GM12878 (cell line): Measurements from ENCODE around the gene HUNK.

Source experiments
- CHD2 ChIP-seq: IDR thresholded peaks from 2 replicates; pipeline ENCODE4 v1.6.1; 2011; ENCODE audit warnings: low read depth, low read length, improper control_type of control experiment, borderline replicate concordance
- CTCF ChIP-seq, 3 experiments: IDR thresholded peaks in 2 of 3; conservative IDR thresholded peaks in 1 of 3; 2 replicates each; pipeline ENCODE4 v1.5.1; 2011; ENCODE audit warnings: low read depth in 3 of 3, low read length in 3 of 3, mild to moderate bottlenecking in 3 of 3, control low read depth in 2 of 3, moderate library complexity in 2 of 3, inconsistent platforms in 1 of 3, mixed read lengths in 1 of 3; ENCODE audit not compliant: control insufficient read depth in 2 of 3, insufficient read depth in 1 of 3; ENCODE audit errors: extremely low read depth in 1 of 3
- ETV6 ChIP-seq, 2 experiments: fragments of 450-650 bp in 1 of 2; IDR thresholded peaks in 1 of 2; conservative IDR thresholded peaks in 1 of 2; 2 replicates each; pipeline ENCODE4 v1.6.1; 2014; ENCODE audit warnings: antibody characterized with exemption in 1 of 2, borderline replicate concordance in 1 of 2, low read depth in 1 of 2, mild to moderate bottlenecking in 1 of 2, moderate library complexity in 1 of 2
- FOXK2 ChIP-seq: fragments of 450-650 bp; IDR thresholded peaks from 2 replicates; pipeline ENCODE4 v1.6.1; 2017; ENCODE audit warnings: mild to moderate bottlenecking, moderate library complexity
- KAT2A ChIP-seq: conservative IDR thresholded peaks from 2 replicates; pipeline ENCODE4 v1.6.1; 2011; ENCODE audit warnings: low read depth, low read length; ENCODE audit not compliant: control insufficient read depth
- NFIC ChIP-seq: IDR thresholded peaks from 2 replicates; pipeline ENCODE4 v1.6.1; 2012; ENCODE audit warnings: low read depth, mild to moderate bottlenecking, inconsistent platforms, low read length, moderate library complexity
- NR2C2 ChIP-seq: IDR thresholded peaks from 2 replicates; pipeline ENCODE4 v1.6.1; 2011; ENCODE audit warnings: borderline replicate concordance, low read depth; ENCODE audit not compliant: control insufficient read depth, insufficient read length
- POLR2AphosphoS5 ChIP-seq: IDR thresholded peaks from 2 replicates; pipeline ENCODE4 v1.6.1; 2011; ENCODE audit warnings: mild to moderate bottlenecking, low read length, inconsistent platforms
- RBBP5 ChIP-seq: fragments of 200-600 bp; sonication (generic); conservative IDR thresholded peaks from 2 replicates; pipeline ENCODE4 v1.6.1; 2016
- SMAD1 ChIP-seq: fragments of 450-650 bp; IDR thresholded peaks from 2 replicates; pipeline ENCODE4 v1.6.1; 2018; ENCODE audit warnings: mild to moderate bottlenecking, low read depth; ENCODE audit not compliant: partially characterized antibody
- TAF1 ChIP-seq: IDR thresholded peaks from 2 replicates; pipeline ENCODE4 v1.6.1; 2011; ENCODE audit warnings: mild to moderate bottlenecking, low read depth, low read length, borderline replicate concordance
- TCF12 ChIP-seq: IDR thresholded peaks from 2 replicates; pipeline ENCODE4 v1.6.1; 2011; ENCODE audit warnings: low read depth, mild to moderate bottlenecking, low read length
- ZBTB11 ChIP-seq: fragments of 450-650 bp; formaldehyde crosslinking; IDR thresholded peaks from 2 replicates; pipeline ENCODE4 v1.5.0; 2022; ENCODE audit warnings: mild to moderate bottlenecking, missing genetic modification characterization
- ZNF217 ChIP-seq: fragments of 450-650 bp; IDR thresholded peaks from 2 replicates; pipeline ENCODE4 v1.6.1; 2017; ENCODE audit warnings: antibody characterized with exemption, mild to moderate bottlenecking

- no peak for TF ChIP-seq SMAD1
- TF ChIP-seq NFIC = no peak
- no peak for TF ChIP-seq NR2C2
- no peak for TF ChIP-seq ETV6 (conservative IDR thresholded peaks at IDR 0.05 in 1 of 2, IDR thresholded peaks at IDR 0.05 in 1 of 2; ENCODE audit: borderline replicate concordance in 1 of 2, low read depth in 1 of 2)
- no peak for TF ChIP-seq CTCF (IDR thresholded peaks at IDR 0.05 in 2 of 3, conservative IDR thresholded peaks at IDR 0.05 in 1 of 3; ENCODE audit: control insufficient read depth in 2 of 3, extremely low read depth in 1 of 3, insufficient read depth in 1 of 3, low read depth in 3 of 3, low read length in 3 of 3)
- TF ChIP-seq CHD2 = no peak
- no peak for TF ChIP-seq FOXK2
- no peak for TF ChIP-seq ZNF217
- no peak for TF ChIP-seq POLR2AphosphoS5
- TF ChIP-seq TAF1 = no peak
- TF ChIP-seq RBBP5 = no peak
- TF ChIP-seq KAT2A = no peak
- no peak for TF ChIP-seq ZBTB11
- no peak for TF ChIP-seq TCF12
Measured at GRCh38 chr21:31920275-31920674, 47.5 kb downstream of the HUNK start.
